ENCODE data around the gene MAP2K6. TPM values are rescaled to one million over a fixed set of nuclear protein-coding genes. Genes with fewer than 3 reads are reported as not detected.

Gene MAP2K6
- total RNA-seq, 4 donors from 2014 or later = 12.1 to 20.5 (median 17.2) TPM

DNA sequence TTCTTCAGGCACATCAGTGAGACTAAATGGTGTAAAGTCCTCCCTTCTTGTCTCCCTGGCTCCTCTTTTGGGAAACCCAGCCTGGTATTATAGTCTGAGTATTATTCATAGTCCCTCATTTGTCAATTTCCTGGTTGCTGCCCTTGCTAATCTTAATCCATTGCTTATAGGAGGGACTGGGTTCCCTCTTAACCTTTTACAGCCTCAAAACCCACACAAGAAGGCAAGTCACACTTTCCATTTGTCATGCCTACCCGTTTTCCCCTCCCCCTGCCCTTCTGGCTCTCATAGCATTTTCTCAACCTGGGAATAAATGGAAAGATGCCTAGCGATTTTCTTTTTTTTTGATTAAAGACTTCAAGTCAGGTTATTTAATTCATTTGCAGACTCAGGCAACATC, 124.8 kb downstream of the MAP2K6 start:
- Histone ChIP-seq H3K9me3 (no peaks in the 10 kb centered on the region), H3K4me1 (no peaks in the 10 kb centered on the region), H3K27ac (peak overlapping the region in 2 of 4 donors; percentile 29 to 34), H3K36me3 (peaks cover 0 to 17% (median 0%) of the 10 kb centered on the region in 3 donors), H3K4me3 (no peak overlapping the region), H3K27me3 (no peaks in the 10 kb centered on the region)
- TF ChIP-seq POLR2A (IDR thresholded peaks at IDR 0.05) (no peak), CTCF (IDR thresholded peaks at IDR 0.05) (no peak)
- no peak for DNase-seq

DNA sequence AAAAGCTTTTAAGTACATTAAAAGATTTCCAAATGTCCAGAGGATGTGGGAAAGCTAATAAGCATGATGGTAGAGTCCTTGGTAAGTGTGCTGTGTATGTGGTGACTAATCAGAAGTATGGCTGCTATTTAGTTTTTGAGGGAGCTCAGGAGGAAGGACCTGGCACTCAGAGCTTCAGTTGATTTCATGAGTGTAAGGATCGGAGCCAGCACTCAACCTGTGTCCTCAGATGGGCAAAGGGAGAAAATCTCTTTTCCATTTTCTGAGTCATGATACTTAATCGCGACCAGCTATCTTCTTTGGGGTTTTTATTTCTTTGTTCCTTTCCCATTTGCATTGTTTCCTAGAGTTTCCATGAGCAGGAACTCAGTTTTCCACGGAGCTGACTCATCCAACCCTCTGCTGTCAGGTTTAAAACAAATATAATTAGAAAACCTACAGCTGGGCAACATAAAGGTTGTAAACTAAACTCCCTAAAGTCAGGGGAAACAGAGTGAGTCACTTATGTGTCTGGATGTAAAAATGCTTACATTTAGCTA, 125.4 kb downstream of the MAP2K6 start:
- no peak for DNase-seq
- Histone ChIP-seq H3K36me3 (peaks cover 0 to 17% (median 0%) of the 10 kb centered on the region in 3 donors), H3K27ac (peak overlapping the region in 2 of 4 donors; percentile 29 to 34), H3K9me3 (no peaks in the 10 kb centered on the region), H3K27me3 (no peaks in the 10 kb centered on the region), H3K4me3 (no peak overlapping the region), H3K4me1 (no peaks in the 10 kb centered on the region)
- TF ChIP-seq CTCF (IDR thresholded peaks at IDR 0.05) = no peak
- TF ChIP-seq POLR2A (IDR thresholded peaks at IDR 0.05) = no peak

GRCh38 chr17:69540356-69540755, 125.9 kb downstream of the MAP2K6 start:
- DNase-seq = no peak
- TF ChIP-seq CTCF (IDR thresholded peaks at IDR 0.05) (no peak), POLR2A (IDR thresholded peaks at IDR 0.05) (no peak)
- H3K27ac ChIP-seq = no peak overlapping the region
- no peaks in the 10 kb centered on the region for H3K9me3 ChIP-seq
- H3K36me3 ChIP-seq = peaks cover 0 to 17% (median 0%) of the 10 kb centered on the region in 3 donors
- H3K4me3 ChIP-seq = no peak overlapping the region
- H3K4me1 ChIP-seq = no peaks in the 10 kb centered on the region
- H3K27me3 ChIP-seq = no peaks in the 10 kb centered on the region

DNA sequence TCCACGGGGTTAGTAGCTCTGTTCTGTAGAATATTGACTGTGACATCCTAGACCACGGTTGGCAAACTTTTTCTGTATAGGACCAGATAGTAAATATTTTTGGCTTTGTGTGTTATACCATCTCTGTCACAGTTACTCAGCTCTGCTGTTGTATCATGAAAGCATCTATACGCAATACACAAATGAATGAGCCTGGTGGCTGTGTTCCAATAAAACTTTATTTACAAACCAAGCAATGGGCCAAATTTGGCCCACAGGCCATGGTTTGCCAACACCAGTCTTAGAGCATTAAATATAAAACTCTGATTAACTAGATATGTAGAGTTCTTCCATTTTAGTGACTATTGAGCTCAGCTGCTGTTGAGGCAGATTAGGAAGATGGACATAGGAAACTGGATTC, 132.7 kb downstream of the MAP2K6 start:
- H3K9me3 ChIP-seq = no peaks in the 10 kb centered on the region
- no peak for DNase-seq
- TF ChIP-seq POLR2A (IDR thresholded peaks at IDR 0.05) (no peak), CTCF (IDR thresholded peaks at IDR 0.05) (no peak)
- no peaks in the 10 kb centered on the region for H3K27me3 ChIP-seq
- no peak overlapping the region for H3K27ac ChIP-seq
- H3K36me3 ChIP-seq = no peaks in the 10 kb centered on the region
- H3K4me1 ChIP-seq = no peaks in the 10 kb centered on the region
- H3K4me3 ChIP-seq = no peak overlapping the region

- Histone ChIP-seq H3K27me3 (no peaks in the 10 kb centered on the region), H3K9me3 (no peaks in the 10 kb centered on the region), H3K27ac (no peak overlapping the region), H3K4me1 (no peaks in the 10 kb centered on the region), H3K36me3 (no peaks in the 10 kb centered on the region), H3K4me3 (no peak overlapping the region)
- no peak for TF ChIP-seq POLR2A (IDR thresholded peaks at IDR 0.05)
- no peak for TF ChIP-seq CTCF (IDR thresholded peaks at IDR 0.05)
- DNase-seq = no peak
These were observed 133.4 kb downstream of the MAP2K6 start for GRCh38 chr17:69547947-69548346.

Measured in Peyer's patch (tissue), 4 donors.